ENCODE results near the gene AEBP2. TPM values are rescaled to one million over a fixed set of nuclear protein-coding genes. Genes with fewer than 3 reads are reported as not detected.

Gene AEBP2
- total RNA-seq, 1 experiment from 2014 or later, result 31.6 TPM

DNA sequence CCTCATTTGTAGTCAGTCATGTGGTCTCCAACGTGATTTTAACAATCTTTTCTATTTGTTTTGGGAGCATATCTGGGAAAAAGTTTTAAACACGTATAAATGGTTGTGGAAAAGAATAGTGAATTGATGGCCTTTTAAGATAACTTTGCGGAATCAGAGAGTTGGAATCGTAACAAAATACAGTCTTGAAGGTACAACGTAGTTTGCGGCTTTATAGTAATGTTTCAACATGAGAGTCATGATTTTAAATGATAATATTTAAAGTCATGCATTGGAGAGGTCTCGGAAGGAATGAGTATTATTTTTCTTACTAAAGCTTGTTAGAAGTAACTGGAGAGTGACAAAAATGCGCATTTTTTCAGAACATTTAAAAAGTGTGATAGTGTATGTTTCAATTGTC is 1.6 kb downstream of the AEBP2 start:
- Histone ChIP-seq H3K4me3 (ENCODE audit: low read length) (peak overlapping the region; percentile 77), H3K4me1 (ENCODE audit: low read length) (peaks cover 28% of the 10 kb centered on the region), H2AFZ (ENCODE audit: low read length) (no peak overlapping the region), H3K9ac (ENCODE audit: low read length) (peak overlapping the region; percentile 99), H3K9me3 (ENCODE audit: low read length) (no peaks in the 10 kb centered on the region), H3K79me2 (ENCODE audit: low read length) (peaks cover 61% of the 10 kb centered on the region), H3K4me2 (ENCODE audit: low read depth, low read length, poor library complexity, severe bottlenecking) (peak overlapping the region; percentile 84), H3K27me3 (ENCODE audit: low read length) (no peaks in the 10 kb centered on the region), H3K27ac (ENCODE audit: low read length) (no peak overlapping the region), H4K20me1 (ENCODE audit: insufficient read depth, low read depth, low read length) (peaks cover 34% of the 10 kb centered on the region), H3K9me2 (replicated peaks; ENCODE audit: insufficient read depth, low read length) (no peaks in the 10 kb centered on the region), H3K36me3 (ENCODE audit: insufficient read depth, low read length) (peaks cover 22% of the 10 kb centered on the region)
- no peak for DNase-seq

GRCh38 chr12:19443585-19443984 is 4.3 kb downstream of the AEBP2 start:
- no peak for DNase-seq
- Histone ChIP-seq H3K27ac (ENCODE audit: low read length) (no peak overlapping the region), H3K36me3 (ENCODE audit: insufficient read depth, low read length) (peaks cover 22% of the 10 kb centered on the region), H3K4me1 (ENCODE audit: low read length) (peaks cover 31% of the 10 kb centered on the region), H4K20me1 (ENCODE audit: insufficient read depth, low read depth, low read length) (peaks cover 53% of the 10 kb centered on the region), H3K9me2 (replicated peaks; ENCODE audit: insufficient read depth, low read length) (no peaks in the 10 kb centered on the region), H3K4me3 (ENCODE audit: low read length) (no peak overlapping the region), H3K79me2 (ENCODE audit: low read length) (peaks cover 87% of the 10 kb centered on the region), H3K9ac (ENCODE audit: low read length) (no peak overlapping the region), H2AFZ (ENCODE audit: low read length) (no peak overlapping the region), H3K27me3 (ENCODE audit: low read length) (no peaks in the 10 kb centered on the region), H3K9me3 (ENCODE audit: low read length) (no peaks in the 10 kb centered on the region), H3K4me2 (ENCODE audit: low read depth, low read length, poor library complexity, severe bottlenecking) (no peak overlapping the region)

DNA sequence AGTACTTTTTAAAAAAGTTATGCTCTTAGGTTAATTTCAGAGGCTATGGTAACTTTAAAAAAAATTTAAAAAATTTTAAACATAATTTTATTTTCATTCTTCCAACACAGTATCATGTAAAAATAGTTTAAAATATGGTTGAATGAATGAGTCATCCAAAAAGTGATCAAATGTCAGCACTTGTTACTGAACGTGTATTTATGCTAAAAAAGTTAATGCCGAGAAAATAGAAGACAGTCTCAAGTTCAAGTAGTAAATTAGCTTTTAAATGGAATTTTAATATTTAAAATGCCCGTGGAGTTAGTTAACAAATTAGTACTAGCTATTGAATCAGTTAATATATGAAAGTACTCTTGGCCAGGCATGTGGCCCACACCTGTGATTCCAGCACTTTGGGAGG is 4.8 kb downstream of the AEBP2 start:
- Histone ChIP-seq H3K27me3 (ENCODE audit: low read length) (no peaks in the 10 kb centered on the region), H3K4me1 (ENCODE audit: low read length) (peaks cover 33% of the 10 kb centered on the region), H3K79me2 (ENCODE audit: low read length) (peaks cover 93% of the 10 kb centered on the region), H4K20me1 (ENCODE audit: insufficient read depth, low read depth, low read length) (peaks cover 56% of the 10 kb centered on the region), H2AFZ (ENCODE audit: low read length) (no peak overlapping the region), H3K9me2 (replicated peaks; ENCODE audit: insufficient read depth, low read length) (no peaks in the 10 kb centered on the region), H3K27ac (ENCODE audit: low read length) (no peak overlapping the region), H3K9ac (ENCODE audit: low read length) (no peak overlapping the region), H3K4me3 (ENCODE audit: low read length) (no peak overlapping the region), H3K9me3 (ENCODE audit: low read length) (no peaks in the 10 kb centered on the region), H3K4me2 (ENCODE audit: low read depth, low read length, poor library complexity, severe bottlenecking) (no peak overlapping the region), H3K36me3 (ENCODE audit: insufficient read depth, low read length) (peaks cover 22% of the 10 kb centered on the region)
- no peak for DNase-seq

- Histone ChIP-seq H3K27me3 (ENCODE audit: low read length) (no peaks in the 10 kb centered on the region), H3K4me2 (ENCODE audit: low read depth, low read length, poor library complexity, severe bottlenecking) (no peak overlapping the region), H3K36me3 (ENCODE audit: insufficient read depth, low read length) (peaks cover 17% of the 10 kb centered on the region), H2AFZ (ENCODE audit: low read length) (no peak overlapping the region), H4K20me1 (ENCODE audit: insufficient read depth, low read depth, low read length) (peaks cover 55% of the 10 kb centered on the region), H3K9me2 (replicated peaks; ENCODE audit: insufficient read depth, low read length) (no peaks in the 10 kb centered on the region), H3K4me3 (ENCODE audit: low read length) (no peak overlapping the region), H3K4me1 (ENCODE audit: low read length) (peaks cover 35% of the 10 kb centered on the region), H3K79me2 (ENCODE audit: low read length) (peaks cover 100% of the 10 kb centered on the region), H3K9ac (ENCODE audit: low read length) (no peak overlapping the region), H3K27ac (ENCODE audit: low read length) (no peak overlapping the region), H3K9me3 (ENCODE audit: low read length) (no peaks in the 10 kb centered on the region)
- DNase-seq, result no peak
These were observed 8.1 kb downstream of the AEBP2 start for GRCh38 chr12:19447386-19447785.

- H4K20me1 ChIP-seq (ENCODE audit: insufficient read depth, low read depth, low read length), result peaks cover 52% of the 10 kb centered on the region
- no peak overlapping the region for H3K4me3 ChIP-seq (ENCODE audit: low read length)
These were observed 10.5 kb downstream of the AEBP2 start for GRCh38 chr12:19449814-19450213.

GRCh38 chr12:19450362-19450761 is 11.1 kb downstream of the AEBP2 start:
- no peaks in the 10 kb centered on the region for H3K9me3 ChIP-seq (ENCODE audit: low read length)
- no peak for DNase-seq
- H3K4me1 ChIP-seq (ENCODE audit: low read length), result peaks cover 27% of the 10 kb centered on the region
- H3K4me3 ChIP-seq (ENCODE audit: low read length), result no peak overlapping the region
- no peaks in the 10 kb centered on the region for H3K36me3 ChIP-seq (ENCODE audit: insufficient read depth, low read length)
- peaks cover 54% of the 10 kb centered on the region for H4K20me1 ChIP-seq (ENCODE audit: insufficient read depth, low read depth, low read length)
- H3K9ac ChIP-seq (ENCODE audit: low read length), result no peak overlapping the region
- H3K27ac ChIP-seq (ENCODE audit: low read length), result no peak overlapping the region
- peaks cover 100% of the 10 kb centered on the region for H3K79me2 ChIP-seq (ENCODE audit: low read length)
- no peaks in the 10 kb centered on the region for H3K27me3 ChIP-seq (ENCODE audit: low read length)
- peak overlapping the region; percentile 11 for H3K4me2 ChIP-seq (ENCODE audit: low read depth, low read length, poor library complexity, severe bottlenecking)
- H2AFZ ChIP-seq (ENCODE audit: low read length), result no peak overlapping the region
- H3K9me2 ChIP-seq (replicated peaks; ENCODE audit: insufficient read depth, low read length), result no peaks in the 10 kb centered on the region

More at GRCh38 chr12:19449814-19450213, 10.5 kb downstream of the AEBP2 start:
- DNase-seq, result no peak
- Histone ChIP-seq H2AFZ (ENCODE audit: low read length) (no peak overlapping the region), H3K9ac (ENCODE audit: low read length) (no peak overlapping the region), H3K79me2 (ENCODE audit: low read length) (peaks cover 100% of the 10 kb centered on the region), H3K4me1 (ENCODE audit: low read length) (peaks cover 27% of the 10 kb centered on the region), H3K27ac (ENCODE audit: low read length) (no peak overlapping the region), H3K9me3 (ENCODE audit: low read length) (no peaks in the 10 kb centered on the region), H3K27me3 (ENCODE audit: low read length) (no peaks in the 10 kb centered on the region), H3K36me3 (ENCODE audit: insufficient read depth, low read length) (no peaks in the 10 kb centered on the region; the same call in 1 of the 2 replicates), H3K4me2 (ENCODE audit: low read depth, low read length, poor library complexity, severe bottlenecking) (peak overlapping the region; percentile 11), H3K9me2 (replicated peaks; ENCODE audit: insufficient read depth, low read length) (no peaks in the 10 kb centered on the region)

- H3K36me3 ChIP-seq (ENCODE audit: insufficient read depth, low read length), result no peaks in the 10 kb centered on the region
- no peak for DNase-seq
- no peak overlapping the region for H3K27ac ChIP-seq (ENCODE audit: low read length)
- H3K9me3 ChIP-seq (ENCODE audit: low read length), result no peaks in the 10 kb centered on the region
- H2AFZ ChIP-seq (ENCODE audit: low read length), result no peak overlapping the region
- no peak overlapping the region for H3K9ac ChIP-seq (ENCODE audit: low read length)
- no peak overlapping the region for H3K4me2 ChIP-seq (ENCODE audit: low read depth, low read length, poor library complexity, severe bottlenecking)
- no peaks in the 10 kb centered on the region for H3K27me3 ChIP-seq (ENCODE audit: low read length)
- H3K4me1 ChIP-seq (ENCODE audit: low read length), result peaks cover 30% of the 10 kb centered on the region
- H3K79me2 ChIP-seq (ENCODE audit: low read length), result peaks cover 100% of the 10 kb centered on the region
- no peaks in the 10 kb centered on the region for H3K9me2 ChIP-seq (replicated peaks; ENCODE audit: insufficient read depth, low read length)
- H3K4me3 ChIP-seq (ENCODE audit: low read length), result no peak overlapping the region
- peaks cover 48% of the 10 kb centered on the region for H4K20me1 ChIP-seq (ENCODE audit: insufficient read depth, low read depth, low read length)
These were observed 11.9 kb downstream of the AEBP2 start for GRCh38 chr12:19451196-19451595.

- Histone ChIP-seq H2AFZ (ENCODE audit: low read length) (no peak overlapping the region), H3K4me3 (ENCODE audit: low read length) (no peak overlapping the region), H3K9me3 (ENCODE audit: low read length) (no peaks in the 10 kb centered on the region), H3K27me3 (ENCODE audit: low read length) (no peaks in the 10 kb centered on the region), H3K9me2 (replicated peaks; ENCODE audit: insufficient read depth, low read length) (no peaks in the 10 kb centered on the region), H3K27ac (ENCODE audit: low read length) (no peak overlapping the region), H3K9ac (ENCODE audit: low read length) (no peak overlapping the region), H3K36me3 (ENCODE audit: insufficient read depth, low read length) (no peaks in the 10 kb centered on the region), H3K79me2 (ENCODE audit: low read length) (peaks cover 100% of the 10 kb centered on the region), H3K4me2 (ENCODE audit: low read depth, low read length, poor library complexity, severe bottlenecking) (no peak overlapping the region), H4K20me1 (ENCODE audit: insufficient read depth, low read depth, low read length) (peaks cover 49% of the 10 kb centered on the region), H3K4me1 (ENCODE audit: low read length) (peaks cover 51% of the 10 kb centered on the region)
- no peak for DNase-seq
These were observed 14.7 kb downstream of the AEBP2 start for GRCh38 chr12:19453961-19454360.

GRCh38 chr12:19454837-19455236 is 15.5 kb downstream of the AEBP2 start:
- no peak for DNase-seq
- H4K20me1 ChIP-seq (ENCODE audit: insufficient read depth, low read depth, low read length), result peaks cover 45% of the 10 kb centered on the region
- peaks cover 44% of the 10 kb centered on the region for H3K4me1 ChIP-seq (ENCODE audit: low read length)
- no peaks in the 10 kb centered on the region for H3K36me3 ChIP-seq (ENCODE audit: insufficient read depth, low read length)
- no peak overlapping the region for H3K4me2 ChIP-seq (ENCODE audit: low read depth, low read length, poor library complexity, severe bottlenecking)
- H3K27me3 ChIP-seq (ENCODE audit: low read length), result no peaks in the 10 kb centered on the region
- no peaks in the 10 kb centered on the region for H3K9me3 ChIP-seq (ENCODE audit: low read length)
- H3K79me2 ChIP-seq (ENCODE audit: low read length), result peaks cover 100% of the 10 kb centered on the region
- H2AFZ ChIP-seq (ENCODE audit: low read length), result no peak overlapping the region
- H3K9me2 ChIP-seq (replicated peaks; ENCODE audit: insufficient read depth, low read length), result no peaks in the 10 kb centered on the region
- H3K4me3 ChIP-seq (ENCODE audit: low read length), result no peak overlapping the region
- H3K27ac ChIP-seq (ENCODE audit: low read length), result no peak overlapping the region
- H3K9ac ChIP-seq (ENCODE audit: low read length), result no peak overlapping the region

Measured in Karpas-422 (cell line).